WERI-Rb-1 (cell line): ENCODE measurements around the gene MAP1LC3C.
A peak's percentile ranks its signal among the peaks of the same experiment; 100 is the strongest.

ENCODE experiments used
- DNase-seq: peaks from one replicate; pipeline ENCODE4 v3.0.0-alpha.2; 2020
- H3K27ac ChIP-seq: fragments of 250-450 bp; sonication (Bioruptor Pico); 2 replicates; pipeline ENCODE4 v1.5.1; 2020; ENCODE audit warnings: mild to moderate bottlenecking, moderate library complexity
- H3K27me3 ChIP-seq: fragments of 250-450 bp; sonication (Bioruptor Pico); 2 replicates; pipeline ENCODE4 v1.5.1; 2021; ENCODE audit warnings: mild to moderate bottlenecking, low read depth, moderate library complexity; ENCODE audit not compliant: insufficient read depth, severe bottlenecking
- H3K36me3 ChIP-seq: fragments of 250-450 bp; sonication (Bioruptor Pico); 2 replicates; pipeline ENCODE4 v1.5.1; 2020; ENCODE audit warnings: mild to moderate bottlenecking, moderate library complexity
- H3K4me3 ChIP-seq: 2 replicates; pipeline ENCODE4 v1.5.1; 2011; ENCODE audit warnings: low read depth, mild to moderate bottlenecking, control low read depth, low read length
- H3K9me3 ChIP-seq: fragments of 250-450 bp; sonication (Bioruptor Pico); 2 replicates; pipeline ENCODE4 v1.5.1; 2021; ENCODE audit warnings: mild to moderate bottlenecking, moderate library complexity; ENCODE audit not compliant: severe bottlenecking
- CTCF ChIP-seq: IDR thresholded peaks from 2 replicates; pipeline ENCODE4 v1.5.1; 2011; ENCODE audit warnings: low read depth, mild to moderate bottlenecking, control low read depth, inconsistent platforms, low read length

The MAP1LC3C gene

GRCh38 chr1:241972703-241973369 is 26.1 kb downstream of the MAP1LC3C start:
- Histone ChIP-seq H3K4me3 (no peak overlapping the region), H3K27ac (no peak overlapping the region), H3K27me3 (no peaks in the 10 kb centered on the region), H3K9me3 (no peaks in the 10 kb centered on the region), H3K36me3 (no peaks in the 10 kb centered on the region)
- peak; percentile 21 for DNase-seq
- TF ChIP-seq CTCF: no peak

GRCh38 chr1:241968611-241969010 is 30.3 kb downstream of the MAP1LC3C start:
- Histone ChIP-seq H3K4me3 (no peak overlapping the region), H3K27ac (no peak overlapping the region), H3K36me3 (no peaks in the 10 kb centered on the region), H3K9me3 (no peaks in the 10 kb centered on the region), H3K27me3 (no peaks in the 10 kb centered on the region)
- DNase-seq: no peak
- TF ChIP-seq CTCF: no peak

GRCh38 chr1:241964550-241965282 is 34.2 kb downstream of the MAP1LC3C start:
- H3K27me3 ChIP-seq: no peaks in the 10 kb centered on the region
- no peak overlapping the region for H3K27ac ChIP-seq
- H3K4me3 ChIP-seq: no peak overlapping the region
- TF ChIP-seq CTCF: no peak
- no peaks in the 10 kb centered on the region for H3K9me3 ChIP-seq
- no peak for DNase-seq
- H3K36me3 ChIP-seq: no peaks in the 10 kb centered on the region

- no peaks in the 10 kb centered on the region for H3K9me3 ChIP-seq
- no peak for TF ChIP-seq CTCF
- no peak overlapping the region for H3K27ac ChIP-seq
- H3K4me3 ChIP-seq: no peak overlapping the region
- H3K27me3 ChIP-seq: no peaks in the 10 kb centered on the region
- no peak for DNase-seq
- no peaks in the 10 kb centered on the region for H3K36me3 ChIP-seq
These were observed 35.2 kb downstream of the MAP1LC3C start for GRCh38 chr1:241963722-241964121.

GRCh38 chr1:241962153-241962552 is 36.7 kb downstream of the MAP1LC3C start:
- H3K36me3 ChIP-seq: no peaks in the 10 kb centered on the region
- DNase-seq: no peak
- H3K27ac ChIP-seq: no peak overlapping the region
- no peak for TF ChIP-seq CTCF
- no peaks in the 10 kb centered on the region for H3K9me3 ChIP-seq
- H3K27me3 ChIP-seq: no peaks in the 10 kb centered on the region
- H3K4me3 ChIP-seq: no peak overlapping the region
